NB4 (cell line): ENCODE measurements around the gene SSH2.

Source experiments
- MAX ChIP-seq: IDR thresholded peaks from 2 replicates; pipeline ENCODE4 v1.6.1; 2011; ENCODE audit warnings: low read depth, low read length
- MYC ChIP-seq: IDR thresholded peaks from 2 replicates; pipeline ENCODE4 v1.6.1; 2011; ENCODE audit warnings: low read depth, low read length
- POLR2A ChIP-seq: IDR thresholded peaks from 2 replicates; pipeline ENCODE4 v1.6.1; 2011; ENCODE audit warnings: mild to moderate bottlenecking; ENCODE audit not compliant: insufficient read length; ENCODE audit errors: extremely low read depth
- TF ChIP-seq, protein P1 (sequence below): IDR thresholded peaks from one replicate; pipeline ENCODE4 v1.5.1; 2012; ENCODE audit warnings: low read depth, low read length

DNA sequence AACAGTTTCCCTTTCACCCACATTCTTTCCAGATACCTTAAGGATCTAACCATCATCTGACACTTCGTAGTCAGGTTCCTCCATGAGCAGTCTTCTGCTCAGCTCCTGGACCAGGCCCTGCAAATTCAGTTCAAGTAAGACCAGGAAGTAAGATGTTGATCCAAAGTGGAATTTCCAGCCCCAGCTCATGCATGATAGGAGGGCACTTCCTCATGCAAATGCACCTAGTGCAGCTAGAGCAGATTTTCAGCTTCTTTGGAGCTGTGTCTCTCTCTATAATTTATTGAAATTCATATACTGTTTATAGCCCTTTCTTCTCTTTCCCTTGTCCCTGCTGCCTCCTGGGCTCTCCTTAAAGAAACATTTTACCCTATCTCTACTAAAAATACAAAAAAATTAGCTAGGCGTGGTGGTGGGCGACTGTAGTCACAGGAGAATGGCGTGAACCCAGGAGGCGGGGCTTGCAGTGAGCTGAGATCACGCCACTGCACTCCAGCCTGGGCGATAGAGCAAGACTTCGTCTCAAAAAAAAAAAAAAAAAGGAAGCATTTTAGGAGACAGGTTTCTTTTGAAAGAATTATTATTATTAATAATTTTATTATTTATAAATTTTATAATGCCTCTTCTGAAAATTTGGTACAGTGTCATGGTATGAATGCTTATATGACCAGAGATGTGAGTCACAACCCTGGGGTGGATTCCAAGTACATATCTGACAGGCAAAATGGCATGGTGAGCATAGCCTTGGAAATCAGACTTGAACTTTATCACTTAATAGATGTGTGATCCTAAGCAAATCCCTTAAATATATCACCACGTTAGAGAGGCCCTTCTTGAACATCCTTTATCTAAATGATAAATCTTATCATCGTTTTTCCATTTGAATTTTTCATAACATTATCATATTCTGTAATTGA is 94.3 kb downstream of the SSH2 start:
- TF ChIP-seq, protein P1, sequence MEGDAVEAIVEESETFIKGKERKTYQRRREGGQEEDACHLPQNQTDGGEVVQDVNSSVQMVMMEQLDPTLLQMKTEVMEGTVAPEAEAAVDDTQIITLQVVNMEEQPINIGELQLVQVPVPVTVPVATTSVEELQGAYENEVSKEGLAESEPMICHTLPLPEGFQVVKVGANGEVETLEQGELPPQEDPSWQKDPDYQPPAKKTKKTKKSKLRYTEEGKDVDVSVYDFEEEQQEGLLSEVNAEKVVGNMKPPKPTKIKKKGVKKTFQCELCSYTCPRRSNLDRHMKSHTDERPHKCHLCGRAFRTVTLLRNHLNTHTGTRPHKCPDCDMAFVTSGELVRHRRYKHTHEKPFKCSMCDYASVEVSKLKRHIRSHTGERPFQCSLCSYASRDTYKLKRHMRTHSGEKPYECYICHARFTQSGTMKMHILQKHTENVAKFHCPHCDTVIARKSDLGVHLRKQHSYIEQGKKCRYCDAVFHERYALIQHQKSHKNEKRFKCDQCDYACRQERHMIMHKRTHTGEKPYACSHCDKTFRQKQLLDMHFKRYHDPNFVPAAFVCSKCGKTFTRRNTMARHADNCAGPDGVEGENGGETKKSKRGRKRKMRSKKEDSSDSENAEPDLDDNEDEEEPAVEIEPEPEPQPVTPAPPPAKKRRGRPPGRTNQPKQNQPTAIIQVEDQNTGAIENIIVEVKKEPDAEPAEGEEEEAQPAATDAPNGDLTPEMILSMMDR = no peak
- no peak for TF ChIP-seq MAX
- TF ChIP-seq MYC = no peak
- TF ChIP-seq POLR2A = no peak
